Measurements from ENCODE around the gene HIF1A. TPM values are rescaled to one million over a fixed set of nuclear protein-coding genes. Genes with fewer than 3 reads are reported as not detected.
"Not testable (repeated sequence)": the region's sequence is repeated elsewhere in the genome, so short reads cannot be mapped to it uniquely, and the experiment has no call there.

The HIF1A gene
- 53.4 TPM for total RNA-seq
- long read RNA-seq, transcript HIF1A-202 (15 exons, 3,919 nt), result major isoform, 28 of 34 reads
- long read RNA-seq, partial matches to known transcripts, result 0 of 34 reads
- long read RNA-seq, other reads (novel, unspliced or antisense), result 1 of 34 reads

- DNase-seq (ENCODE audit: missing footprints) (peak; percentile 99), ATAC-seq (peak; percentile 98)
- intact Hi-C loops (cut with DNase I), result loop anchor here (1.0 to 5.0 kb wide), 5 partner anchors 57 to 228 kb away; no protein-coding TSS in a partner anchor
Measured at GRCh38 chr14:61694830-61695694, at the start of gene HIF1A. TSS of gene HIF1A (plus strand) at chr14:61695513. CDS start at chr14:61695805, 292 bp downstream.

DNA sequence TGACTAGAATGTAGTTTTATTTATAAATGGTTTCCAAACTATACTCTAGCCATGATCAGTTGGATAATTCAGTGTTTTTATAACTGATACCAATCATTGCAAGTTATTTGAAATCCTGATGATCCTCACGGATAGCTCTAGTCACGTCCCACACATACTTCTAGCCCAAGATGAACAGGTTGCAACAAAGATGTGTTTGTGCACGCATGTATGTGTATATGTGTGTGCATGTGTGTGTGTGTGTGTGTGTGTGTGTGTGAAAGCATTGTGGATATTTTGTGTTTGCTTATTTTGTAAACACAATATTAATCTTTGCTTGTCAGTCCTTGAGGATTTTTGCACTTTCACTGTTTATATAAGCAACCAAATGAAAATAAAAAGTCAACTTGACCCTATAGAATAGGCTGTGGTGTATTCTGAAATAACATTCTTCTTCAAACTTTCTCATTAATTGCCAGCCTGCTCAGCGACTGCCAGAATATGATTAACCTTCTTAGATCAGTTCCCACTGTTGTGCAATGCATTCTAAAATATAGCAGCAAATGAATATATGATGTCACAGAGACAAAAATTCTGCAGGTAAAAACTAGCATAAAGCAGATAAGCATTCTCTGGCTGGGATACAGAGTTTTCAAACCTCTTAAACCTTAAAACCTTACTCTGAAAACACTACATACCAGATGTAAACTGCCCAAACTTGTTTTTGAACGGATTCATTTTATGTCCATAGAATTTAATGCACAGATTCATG, 48.8 kb upstream of the HIF1A start:
- intact Hi-C loops (cut with DNase I), result no loop called here
- ATAC-seq (no peak), DNase-seq (ENCODE audit: missing footprints) (no peak)

- no peak for ATAC-seq
- no peak for DNase-seq (ENCODE audit: missing footprints)
- intact Hi-C loops (cut with DNase I), result no loop called here
Measured at GRCh38 chr14:61647704-61648103, 47.6 kb upstream of the HIF1A start.

GRCh38 chr14:61648377-61648776, 46.9 kb upstream of the HIF1A start:
- intact Hi-C loops (cut with DNase I), result no loop called here

DNA sequence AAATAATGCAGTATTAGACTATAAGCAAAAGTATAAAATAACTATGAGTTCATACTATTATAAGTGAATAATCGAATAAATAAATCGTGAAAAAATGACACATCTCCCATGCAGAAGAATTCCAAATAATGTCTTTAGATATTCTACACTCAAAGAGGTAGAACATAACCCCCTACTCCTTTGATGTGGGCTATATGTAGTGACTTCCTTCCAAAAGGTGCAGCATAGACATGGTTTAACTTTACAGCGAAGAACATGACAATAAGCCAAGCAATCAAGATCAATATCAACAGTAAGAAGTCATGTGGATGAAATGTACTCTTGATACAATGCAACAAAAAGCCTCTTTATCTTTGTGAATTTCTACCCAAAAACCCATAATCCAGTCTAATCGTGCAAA, 46.0 kb upstream of the HIF1A start:
- DNase-seq (ENCODE audit: missing footprints) (no peak), ATAC-seq (no peak)
- intact Hi-C loops (cut with DNase I), result no loop called here

More at GRCh38 chr14:61648377-61648776, 46.9 kb upstream of the HIF1A start:
- ATAC-seq, result no peak
- no peak for DNase-seq (ENCODE audit: missing footprints)

- DNase-seq (ENCODE audit: missing footprints) (no peak), ATAC-seq (no peak)
- intact Hi-C loops (cut with DNase I), result no loop called here
Measured at GRCh38 chr14:61651355-61651754, 44.0 kb upstream of the HIF1A start.

- ATAC-seq (no peak), DNase-seq (ENCODE audit: missing footprints) (no peak)
- intact Hi-C loops (cut with DNase I), result no loop called here
Measured at GRCh38 chr14:61652526-61653262, 42.6 kb upstream of the HIF1A start.

DNA sequence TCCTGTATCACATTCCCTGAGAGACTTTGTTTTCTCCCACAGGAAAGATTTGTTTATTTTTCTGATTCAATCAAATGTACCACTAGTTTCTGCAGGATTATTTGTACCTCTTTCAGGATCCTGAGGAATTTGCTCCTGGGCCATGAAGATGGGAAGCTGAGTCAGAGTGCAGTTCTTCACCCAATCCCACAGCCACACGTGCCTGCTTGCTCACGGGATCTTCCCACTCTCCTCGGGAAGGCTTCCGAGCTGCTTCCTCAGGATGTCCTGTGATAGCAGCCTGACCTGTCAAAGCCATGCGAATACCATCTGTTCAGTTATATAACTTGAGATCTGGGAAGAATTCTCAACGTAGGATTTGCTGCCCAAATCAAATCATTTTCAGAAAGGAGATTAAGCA, 41.8 kb upstream of the HIF1A start:
- no peak for DNase-seq (ENCODE audit: missing footprints)
- ATAC-seq, result no peak
- intact Hi-C loops (cut with DNase I), result no loop called here

- ATAC-seq (no peak), DNase-seq (ENCODE audit: missing footprints) (no peak)
- intact Hi-C loops (cut with DNase I), result no loop called here
Measured at GRCh38 chr14:61654026-61654425, 41.3 kb upstream of the HIF1A start.

GRCh38 chr14:61655777-61656176, 39.5 kb upstream of the HIF1A start:
- DNase-seq (ENCODE audit: missing footprints), result no peak
- intact Hi-C loops (cut with DNase I), result no loop called here
- no peak for ATAC-seq

- DNase-seq (ENCODE audit: missing footprints), result no peak
- intact Hi-C loops (cut with DNase I), result no loop called here
- no peak for ATAC-seq
Measured at GRCh38 chr14:61656341-61656740, 39.0 kb upstream of the HIF1A start.

DNA sequence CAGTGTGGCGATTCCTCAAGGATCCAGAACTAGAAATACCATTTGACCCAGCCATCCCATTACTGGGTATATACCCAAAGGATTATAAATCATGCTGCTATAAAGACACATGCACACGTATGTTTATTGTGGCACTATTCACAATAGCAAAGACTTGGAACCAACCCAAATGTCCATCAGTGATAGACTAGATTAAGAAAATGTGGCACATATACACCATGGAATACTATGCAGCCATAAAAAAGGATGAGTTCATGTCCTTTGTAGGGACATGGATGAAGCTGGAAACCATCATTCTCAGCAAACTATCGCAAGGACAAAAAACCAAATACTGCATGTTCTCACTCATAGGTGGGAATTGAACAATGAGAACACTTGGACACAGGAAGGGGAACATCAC, 37.2 kb upstream of the HIF1A start:
- ATAC-seq; intact Hi-C loops (cut with DNase I); DNase-seq (ENCODE audit: missing footprints): not testable (repeated sequence)

GRCh38 chr14:61659582-61659981, 35.7 kb upstream of the HIF1A start:
- intact Hi-C loops (cut with DNase I), result no loop called here
- DNase-seq (ENCODE audit: missing footprints) (no peak), ATAC-seq (no peak)

- no peak for ATAC-seq
- DNase-seq (ENCODE audit: missing footprints), result no peak
- intact Hi-C loops (cut with DNase I), result no loop called here
Measured at GRCh38 chr14:61661471-61662400, 33.6 kb upstream of the HIF1A start.

GRCh38 chr14:61662437-61663311, 32.6 kb upstream of the HIF1A start:
- ATAC-seq, result peak; percentile 48
- intact Hi-C loops (cut with DNase I), result no loop called here
- DNase-seq (ENCODE audit: missing footprints), result no peak

- ATAC-seq, result no peak
- intact Hi-C loops (cut with DNase I), result no loop called here
- DNase-seq (ENCODE audit: missing footprints), result no peak
Measured at GRCh38 chr14:61663312-61663979, 31.9 kb upstream of the HIF1A start.

GRCh38 chr14:61668282-61668681, 27.0 kb upstream of the HIF1A start:
- intact Hi-C loops (cut with DNase I), result no loop called here
- DNase-seq (ENCODE audit: missing footprints) (no peak), ATAC-seq (no peak)
